GM19351 (cell line): ENCODE results near the gene PIN1.

Source experiments
- ATAC-seq: cut with Tn5 transposase; IDR thresholded peaks from one replicate; pipeline ENCODE4 v1.9.1; 2021; ENCODE audit warnings: mild to moderate bottlenecking, moderate library complexity; ENCODE audit not compliant: unreplicated experiment

PIN1 gene

DNA sequence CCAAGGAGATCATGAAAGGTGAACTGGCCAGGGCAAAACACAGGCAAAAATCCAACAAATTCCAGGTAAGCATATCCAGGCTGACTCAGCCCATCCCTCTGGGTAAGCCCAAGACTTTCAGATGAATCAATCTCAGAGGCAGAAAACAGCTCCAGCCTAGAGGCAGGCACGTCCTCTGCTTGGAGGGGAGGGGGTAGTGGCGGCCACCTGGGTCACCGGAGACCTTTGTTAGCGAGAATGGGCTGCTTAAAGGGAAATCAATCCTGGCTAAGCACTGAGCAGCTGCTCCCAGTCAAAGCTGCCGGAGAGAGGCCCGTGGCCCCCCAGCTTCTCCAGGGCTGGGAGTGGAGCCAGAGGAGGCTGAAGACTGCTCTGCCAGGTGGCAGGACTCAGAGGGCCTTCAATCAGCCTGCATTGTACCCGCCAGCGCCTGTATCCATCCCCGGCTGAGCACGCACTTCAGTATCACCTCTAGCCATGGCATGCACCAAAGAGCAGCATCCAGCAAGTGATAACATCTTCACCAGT, 48.2 kb downstream of the PIN1 start:
- ATAC-seq: no peak

DNA sequence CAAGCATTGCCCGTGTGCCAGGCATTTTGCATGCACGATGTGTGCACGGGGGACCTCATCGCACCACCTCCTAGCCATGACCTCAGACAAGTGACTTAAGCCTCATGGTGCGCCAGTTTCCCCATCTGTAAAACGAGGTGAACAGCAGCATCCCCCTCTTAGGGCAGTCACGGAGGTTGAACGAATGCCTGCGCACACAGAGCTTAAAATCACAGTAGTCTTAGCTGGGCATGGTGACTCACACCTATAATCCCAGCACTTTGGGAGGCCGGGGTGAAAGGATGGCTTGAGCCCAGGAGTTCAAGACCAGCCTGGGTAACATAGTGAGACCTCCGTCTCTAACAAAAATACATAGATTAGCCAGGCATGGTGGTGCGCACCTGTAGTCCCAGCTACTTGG, 48.6 kb downstream of the PIN1 start:
- ATAC-seq: no peak

DNA sequence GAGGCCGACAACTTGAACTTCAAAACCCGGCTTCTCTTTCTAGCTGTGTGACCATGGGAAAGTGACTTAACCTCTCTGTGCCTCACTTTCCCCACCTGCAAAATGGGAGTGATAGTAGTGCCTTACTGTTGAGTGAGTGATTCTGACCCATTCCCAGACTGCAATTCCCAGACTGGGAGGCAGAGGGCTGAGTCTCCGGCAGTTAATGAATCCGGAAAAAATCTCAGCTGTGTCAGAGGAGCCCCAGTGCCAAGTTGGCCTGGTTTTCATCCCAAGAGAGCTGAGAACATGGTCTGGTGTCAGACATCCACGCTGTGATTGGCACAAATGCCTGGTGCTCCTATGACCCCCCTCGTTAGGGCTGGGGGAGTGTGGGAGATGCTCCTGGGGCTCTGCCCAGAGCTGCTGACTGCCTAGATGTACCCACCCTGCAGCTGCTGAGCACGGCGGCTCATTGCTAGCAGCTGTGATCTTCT, 50.0 kb downstream of the PIN1 start:
- ATAC-seq: no peak

GRCh38 chr19:9891609-9892373, 56.7 kb downstream of the PIN1 start:
- no peak for ATAC-seq
